Measurements from ENCODE around the gene PRKACB.
"Not testable (repeated sequence)": the region's sequence is repeated elsewhere in the genome, so short reads cannot be mapped to it uniquely, and the experiment has no call there.

The PRKACB gene

GRCh38 chr1:84143796-84144565 lies at the start of gene PRKACB:
Gene PRKACB, plus strand, starts transcription at chr1:84144271. Its CDS starts 91 bp downstream, at chr1:84144362.
- DNase-seq (ENCODE audit: low spot score), result peak; percentile 78

GRCh38 chr1:84095308-84095707 lies 48.8 kb upstream of the PRKACB start:
- DNase-seq (ENCODE audit: low spot score), result no peak

- no peak for DNase-seq (ENCODE audit: low spot score)
Measured at GRCh38 chr1:84096176-84096575, 47.9 kb upstream of the PRKACB start.

- no peak for DNase-seq (ENCODE audit: low spot score)
Measured at GRCh38 chr1:84101204-84101603, 42.9 kb upstream of the PRKACB start.

GRCh38 chr1:84103197-84103992 lies 40.7 kb upstream of the PRKACB start:
- no peak for DNase-seq (ENCODE audit: low spot score)

GRCh38 chr1:84107538-84107937 lies 36.5 kb upstream of the PRKACB start:
- not testable (repeated sequence) for DNase-seq (ENCODE audit: low spot score)

- no peak for DNase-seq (ENCODE audit: low spot score)
Measured at GRCh38 chr1:84107955-84108354, 36.1 kb upstream of the PRKACB start.

GRCh38 chr1:84108900-84109578 lies 35.0 kb upstream of the PRKACB start:
- no peak for DNase-seq (ENCODE audit: low spot score)

- DNase-seq (ENCODE audit: low spot score), result no peak
Measured at GRCh38 chr1:84110629-84111028, 33.4 kb upstream of the PRKACB start.

- DNase-seq (ENCODE audit: low spot score), result no peak
Measured at GRCh38 chr1:84116558-84116957, 27.5 kb upstream of the PRKACB start.

GRCh38 chr1:84117868-84118267 lies 26.2 kb upstream of the PRKACB start:
- no peak for DNase-seq (ENCODE audit: low spot score)

- no peak for DNase-seq (ENCODE audit: low spot score)
Measured at GRCh38 chr1:84121360-84121759, 22.7 kb upstream of the PRKACB start.

- DNase-seq (ENCODE audit: low spot score), result peak; percentile 49
Measured at GRCh38 chr1:84122780-84123382, 21.2 kb upstream of the PRKACB start.

- no peak for DNase-seq (ENCODE audit: low spot score)
Measured at GRCh38 chr1:84133479-84133878, 10.6 kb upstream of the PRKACB start.

- no peak for DNase-seq (ENCODE audit: low spot score)
Measured at GRCh38 chr1:84135341-84135740, 8.7 kb upstream of the PRKACB start.

- no peak for DNase-seq (ENCODE audit: low spot score)
Measured at GRCh38 chr1:84141182-84142003, 2.7 kb upstream of the PRKACB start.

- DNase-seq (ENCODE audit: low spot score), result peak; percentile 42
Measured at GRCh38 chr1:84145068-84145467, 997 bp downstream of the PRKACB start.

GRCh38 chr1:84146411-84147032 lies 2.5 kb downstream of the PRKACB start:
- no peak for DNase-seq (ENCODE audit: low spot score)

GRCh38 chr1:84148758-84149157 lies 4.7 kb downstream of the PRKACB start:
- no peak for DNase-seq (ENCODE audit: low spot score)

GRCh38 chr1:84152649-84153056 lies 8.6 kb downstream of the PRKACB start:
- DNase-seq (ENCODE audit: low spot score), result no peak

- no peak for DNase-seq (ENCODE audit: low spot score)
Measured at GRCh38 chr1:84155517-84155916, 11.4 kb downstream of the PRKACB start.

Data from CD4-positive, alpha-beta T cell treated with Interleukin-6 at 100 ng/mL for 8 hours (primary cell).